GM19395 (cell line): ENCODE measurements around the gene TP53INP2.
"Not testable (repeated sequence)": the region's sequence is repeated elsewhere in the genome, so short reads cannot be mapped to it uniquely, and the experiment has no call there.

ENCODE experiments used
- ATAC-seq: cut with Tn5 transposase; IDR thresholded peaks from one replicate; pipeline ENCODE4 v1.9.1; 2021; ENCODE audit warnings: mild to moderate bottlenecking, moderate library complexity; ENCODE audit not compliant: unreplicated experiment

Gene TP53INP2, protein sequence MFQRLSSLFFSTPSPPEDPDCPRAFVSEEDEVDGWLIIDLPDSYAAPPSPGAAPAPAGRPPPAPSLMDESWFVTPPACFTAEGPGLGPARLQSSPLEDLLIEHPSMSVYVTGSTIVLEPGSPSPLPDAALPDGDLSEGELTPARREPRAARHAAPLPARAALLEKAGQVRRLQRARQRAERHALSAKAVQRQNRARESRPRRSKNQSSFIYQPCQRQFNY

DNA sequence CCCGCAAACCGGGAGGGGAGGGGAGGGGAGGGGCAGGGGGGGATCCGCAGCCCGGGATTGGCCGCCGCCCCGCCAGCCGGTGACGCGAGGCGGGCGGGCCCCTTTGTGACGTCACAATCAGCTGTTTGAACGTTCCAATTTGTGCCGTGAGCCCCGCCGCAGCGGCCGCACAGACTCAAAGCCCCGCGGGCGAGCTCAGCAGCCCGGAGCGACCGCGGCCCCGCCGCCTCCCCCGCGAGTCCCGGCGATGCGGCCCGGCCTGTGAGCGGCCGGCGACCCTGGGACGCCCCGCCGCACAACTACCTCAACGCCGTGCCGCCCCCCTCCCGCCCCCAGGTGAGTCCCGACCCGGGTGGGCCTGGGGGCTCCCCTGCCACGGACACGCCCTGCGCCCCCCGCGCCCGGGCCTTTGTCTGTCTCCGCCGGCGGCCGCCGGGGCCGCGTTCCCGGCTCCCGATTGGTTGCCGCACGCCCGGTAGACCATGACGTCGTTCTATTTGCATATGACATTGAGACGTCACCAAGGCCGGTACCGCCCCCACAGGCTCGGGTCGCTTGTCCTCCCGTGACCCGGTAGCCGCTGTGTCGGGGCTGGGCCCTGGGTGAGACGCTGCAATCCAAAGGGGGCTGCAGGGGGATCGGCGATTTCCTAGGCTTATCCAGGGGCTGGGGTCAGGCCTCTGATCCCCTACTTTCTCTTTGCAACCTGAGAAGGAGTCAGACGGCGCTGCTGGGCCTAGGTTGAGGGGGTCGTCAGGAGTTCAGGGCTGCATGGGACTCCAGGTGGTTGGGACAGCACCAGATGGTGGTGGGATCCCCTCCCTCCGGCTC, at the start of gene TP53INP2:
Gene TP53INP2 (plus strand): TSS at position 168 of the 831 bp plus-strand sequence. CDS start 4,396 bp downstream, outside the sequence.
- peak; percentile 41 for ATAC-seq

DNA sequence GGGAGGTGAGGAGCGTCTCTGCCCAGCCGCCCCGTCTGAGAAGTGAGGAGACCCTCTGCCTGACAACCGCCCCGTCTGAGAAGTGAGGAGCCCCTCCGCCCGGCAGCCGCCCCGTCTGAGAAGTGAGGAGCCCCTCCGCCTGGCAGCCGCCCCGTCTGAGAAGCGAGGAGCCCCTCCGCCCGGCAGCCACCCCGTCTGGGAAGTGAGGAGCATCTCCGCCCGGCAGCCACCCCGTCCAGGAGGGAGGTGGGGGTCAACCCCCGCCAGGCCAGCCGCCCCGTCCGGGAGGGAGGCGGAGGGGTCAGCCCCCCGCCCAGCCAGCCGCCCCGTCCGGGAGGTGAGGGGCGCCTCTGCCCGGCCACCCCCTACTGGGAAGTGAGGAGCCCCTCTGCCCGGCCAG, 45.5 kb upstream of the TP53INP2 start:
- not testable (repeated sequence) for ATAC-seq

DNA sequence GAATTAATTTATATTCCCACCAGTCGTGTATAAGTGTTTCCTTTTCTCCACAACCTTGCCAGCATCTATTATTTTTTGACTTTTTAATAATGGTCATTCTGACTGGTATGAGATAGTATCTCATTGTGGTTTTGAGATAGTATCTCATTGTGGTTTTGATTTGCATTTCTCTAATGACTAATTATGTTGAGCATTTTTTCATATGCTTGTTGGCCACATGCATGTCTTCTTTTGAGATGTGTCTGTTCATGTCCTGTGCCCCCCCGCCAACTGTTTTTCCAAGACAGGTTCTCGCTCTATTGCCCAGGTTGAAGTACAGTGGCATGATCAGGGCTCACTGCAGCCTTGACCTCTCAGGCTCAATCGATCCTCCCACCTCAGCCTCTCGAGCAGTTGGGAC, 42.3 kb upstream of the TP53INP2 start:
- ATAC-seq, result not testable (repeated sequence)

DNA sequence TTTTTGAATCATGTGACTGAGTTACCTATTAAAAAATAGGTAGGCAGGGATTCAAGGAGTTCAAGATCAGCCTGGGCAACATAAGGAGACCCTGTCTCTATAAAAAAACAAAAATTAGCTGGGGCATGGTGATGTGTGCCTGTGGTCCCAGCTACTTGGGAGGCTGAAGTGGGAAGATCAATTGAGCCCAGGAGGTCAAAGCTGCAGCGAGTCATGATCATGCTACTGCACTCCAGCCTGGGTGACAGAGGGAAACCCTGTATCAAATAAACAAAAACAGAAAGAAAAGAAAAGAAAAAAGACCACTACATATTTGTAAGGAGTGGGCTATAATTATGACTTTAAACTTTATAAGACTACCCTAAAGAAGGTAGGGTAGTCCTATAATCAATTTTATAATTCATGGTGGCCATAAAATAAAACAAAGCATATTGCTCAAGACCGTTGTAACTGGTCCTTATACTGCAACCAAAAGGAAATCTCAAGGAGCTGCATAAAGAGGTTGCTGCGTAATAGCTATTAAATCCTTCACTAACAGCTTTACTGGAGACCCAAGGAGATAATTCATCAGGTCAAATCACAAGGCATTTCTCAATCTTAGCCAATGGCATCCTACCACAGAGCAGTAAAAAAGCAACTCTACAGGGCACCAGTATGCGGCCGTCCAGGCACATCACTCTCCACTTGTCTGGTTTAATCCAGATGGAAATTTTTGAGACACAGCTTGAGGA, 40.8 kb upstream of the TP53INP2 start:
- ATAC-seq, result no peak

DNA sequence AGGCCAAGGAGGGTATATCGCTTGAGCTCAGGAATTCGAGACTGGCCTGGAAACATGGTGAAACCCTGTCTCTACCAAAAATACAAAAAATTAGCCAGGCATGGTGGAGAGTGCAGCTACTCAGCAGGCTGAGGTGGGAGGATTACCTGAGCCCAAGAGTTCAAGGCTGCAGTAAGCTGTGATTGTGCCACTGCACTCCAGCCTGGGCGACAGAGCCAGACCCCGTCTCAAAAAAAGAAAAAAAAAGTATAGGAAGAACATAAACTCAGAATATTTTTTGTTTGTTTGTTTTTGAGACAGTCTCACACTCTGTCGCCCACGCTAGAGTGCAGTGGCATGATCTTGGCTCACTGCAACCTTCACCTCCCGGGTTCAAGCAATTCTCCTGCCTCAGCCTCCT, 39.4 kb upstream of the TP53INP2 start:
- not testable (repeated sequence) for ATAC-seq

DNA sequence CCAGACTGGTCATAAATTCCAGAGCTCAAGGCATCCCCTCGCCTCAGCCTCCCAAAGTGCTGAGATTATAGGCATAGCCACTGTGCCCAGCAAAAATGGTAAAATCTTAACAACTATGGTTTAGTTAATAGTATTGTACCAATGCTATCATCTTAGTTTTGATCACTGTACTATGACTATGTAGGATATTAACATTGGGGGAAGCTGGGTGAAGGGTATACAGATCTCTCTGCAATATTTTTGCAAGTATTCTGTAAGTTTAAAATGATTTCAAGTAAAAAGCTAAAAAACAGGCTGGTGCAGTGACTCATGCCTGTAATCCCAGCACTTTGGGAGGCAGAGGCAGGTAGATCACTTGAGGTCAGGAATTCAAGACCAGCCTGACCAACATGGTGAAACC, 35.0 kb upstream of the TP53INP2 start:
- no peak for ATAC-seq

DNA sequence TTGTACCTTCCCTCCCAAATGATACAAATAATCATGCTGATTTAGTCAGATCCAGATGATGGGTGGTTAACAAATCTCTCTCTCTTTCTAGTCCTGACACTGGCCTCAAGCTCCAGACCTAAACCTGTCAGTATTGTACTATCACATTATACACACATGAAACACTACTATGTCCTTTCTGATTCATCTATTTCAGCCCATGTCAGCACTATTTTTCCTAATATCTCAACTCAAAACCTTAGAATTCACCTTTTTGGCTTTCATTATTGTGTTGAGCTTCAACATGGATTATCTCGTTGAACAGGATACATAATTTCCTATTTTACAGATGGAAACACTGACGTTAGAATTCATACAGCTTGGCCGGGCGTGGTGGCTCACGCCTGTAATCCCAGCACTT, 30.7 kb upstream of the TP53INP2 start:
- ATAC-seq, result no peak

DNA sequence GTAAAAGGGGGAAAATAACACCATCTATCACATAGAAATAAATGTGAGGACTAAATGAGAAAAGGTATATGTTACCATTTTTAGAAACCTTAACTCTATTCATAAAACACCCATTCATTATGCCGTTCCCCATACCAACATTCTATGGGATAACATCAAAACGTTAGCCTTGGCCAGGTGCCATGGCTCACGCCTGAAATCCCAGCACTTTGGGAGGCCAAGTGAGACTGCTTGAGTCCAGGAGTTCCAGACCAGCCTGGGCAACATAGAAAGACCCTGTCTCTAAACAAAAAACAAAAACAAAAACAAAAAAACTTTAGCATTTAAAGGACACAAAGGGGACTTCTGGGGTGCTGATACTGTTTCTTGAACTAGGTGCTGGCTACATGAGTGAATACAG, 28.6 kb upstream of the TP53INP2 start:
- ATAC-seq, result no peak

DNA sequence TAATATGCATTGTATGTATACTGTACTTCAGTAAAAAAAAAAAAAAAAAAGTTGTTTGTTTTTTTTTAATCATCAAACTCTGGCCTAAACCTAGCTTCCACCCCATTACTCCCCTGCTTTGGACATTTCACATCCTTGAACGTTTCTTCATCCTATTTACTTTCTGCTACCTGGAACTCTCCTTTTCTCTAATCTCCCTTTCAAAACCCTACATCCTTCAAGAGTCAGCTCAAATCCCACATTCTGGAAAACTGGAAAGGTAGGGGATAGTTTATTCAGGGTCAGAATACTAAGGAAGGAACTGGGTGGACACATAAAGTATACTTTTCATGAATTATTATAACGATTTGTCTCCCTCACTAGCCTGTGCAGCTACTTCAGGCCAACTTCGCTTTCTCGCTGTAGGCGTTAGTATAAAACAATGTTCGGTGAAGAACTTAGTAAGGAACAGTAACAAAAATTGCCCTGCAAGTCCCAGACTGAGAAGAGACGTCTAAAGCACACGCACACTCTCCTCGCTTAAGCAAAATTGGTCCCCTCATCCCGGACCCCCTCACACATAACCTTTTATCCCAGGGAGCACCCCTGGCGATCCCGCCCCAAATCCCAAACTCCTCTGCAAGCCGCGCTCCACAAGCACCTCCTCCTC, 28.0 kb upstream of the TP53INP2 start:
- no peak for ATAC-seq

DNA sequence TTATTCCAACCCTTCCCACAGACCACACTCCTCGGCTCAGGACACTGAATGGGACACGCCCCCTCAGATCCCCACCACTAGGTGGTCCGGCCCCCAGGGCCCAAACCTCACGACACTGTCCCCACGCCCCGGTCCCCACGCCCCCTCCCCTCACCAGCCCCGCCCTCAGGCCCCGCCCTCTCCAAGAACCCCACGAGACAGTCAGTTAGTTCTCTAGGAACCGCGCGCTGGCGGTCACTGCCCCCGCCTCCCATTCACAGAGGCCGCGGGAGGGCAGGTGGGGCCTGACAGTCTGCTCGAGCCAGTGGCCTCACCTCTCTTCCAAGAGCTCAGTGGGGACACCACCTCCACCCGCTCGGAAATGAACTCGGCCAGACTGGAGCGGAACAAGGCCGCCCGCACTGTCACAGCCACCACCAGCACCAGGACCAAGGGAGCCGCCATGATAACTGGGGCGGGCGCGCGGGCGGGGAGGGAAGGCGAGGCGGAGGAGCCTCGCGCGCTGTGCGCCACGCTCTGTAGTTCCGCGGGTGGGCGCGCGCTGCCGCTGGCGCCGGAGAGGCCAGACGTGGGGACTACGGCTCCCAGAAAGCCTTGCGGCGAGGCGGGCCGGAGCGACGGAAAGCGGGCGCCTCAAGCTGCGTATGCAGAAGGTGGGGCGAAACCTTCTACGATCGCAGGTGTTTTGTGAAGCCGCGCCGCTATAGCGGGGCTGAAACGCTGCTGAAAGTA, 27.3 kb upstream of the TP53INP2 start, which contains the start of gene PIGU:
Gene PIGU (minus strand): TSS at position 451 of the 732 bp plus-strand sequence. CDS start 7 bp downstream, at position 444.
- ATAC-seq, result peak; percentile 85

DNA sequence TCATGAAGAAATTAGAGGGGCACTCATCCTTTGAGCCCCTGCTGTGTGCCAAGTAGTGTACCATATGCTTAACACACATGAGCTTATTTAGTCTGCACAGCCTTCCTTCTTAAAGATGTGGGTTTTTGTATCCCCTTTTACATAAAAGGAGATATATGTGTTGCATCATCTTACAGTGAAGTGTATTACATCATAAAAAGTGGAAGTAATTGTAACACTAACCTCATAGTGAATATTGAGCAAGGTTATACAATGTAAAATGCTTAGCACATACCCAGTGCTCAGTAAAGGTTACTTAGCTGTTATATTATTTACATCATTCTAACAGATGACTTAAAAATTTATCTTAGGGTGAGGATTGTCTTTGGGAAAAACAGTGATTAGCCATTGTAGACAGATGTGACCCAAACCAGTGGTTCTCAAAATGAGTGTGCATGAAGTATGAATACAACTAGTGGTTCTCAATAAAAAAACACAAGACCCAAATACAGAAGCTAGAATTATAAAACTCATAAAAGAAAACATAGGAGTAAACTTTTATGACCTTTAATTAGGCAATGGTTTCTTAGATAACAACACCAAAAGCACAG, 23.5 kb upstream of the TP53INP2 start:
- ATAC-seq, result no peak

DNA sequence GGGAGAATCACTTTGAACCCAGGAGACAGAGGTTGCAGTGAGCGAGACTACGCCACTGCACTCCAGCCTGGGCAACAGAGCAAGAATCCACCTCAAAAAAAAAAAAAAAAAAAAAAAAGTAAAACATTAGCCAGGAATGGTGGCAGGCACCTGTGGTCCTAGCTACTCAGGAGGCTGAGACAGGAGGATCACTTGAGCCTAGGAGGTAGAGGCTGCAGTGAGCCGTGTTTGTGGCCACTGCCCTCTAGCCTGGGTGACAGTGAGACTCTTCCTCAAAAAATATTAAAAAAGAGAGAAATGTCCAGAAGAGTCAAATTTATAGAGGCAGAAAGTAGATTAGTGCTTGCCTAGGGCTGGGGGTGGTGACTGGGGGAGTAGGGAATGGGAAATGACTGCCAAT, 20.5 kb upstream of the TP53INP2 start:
- ATAC-seq, result no peak

DNA sequence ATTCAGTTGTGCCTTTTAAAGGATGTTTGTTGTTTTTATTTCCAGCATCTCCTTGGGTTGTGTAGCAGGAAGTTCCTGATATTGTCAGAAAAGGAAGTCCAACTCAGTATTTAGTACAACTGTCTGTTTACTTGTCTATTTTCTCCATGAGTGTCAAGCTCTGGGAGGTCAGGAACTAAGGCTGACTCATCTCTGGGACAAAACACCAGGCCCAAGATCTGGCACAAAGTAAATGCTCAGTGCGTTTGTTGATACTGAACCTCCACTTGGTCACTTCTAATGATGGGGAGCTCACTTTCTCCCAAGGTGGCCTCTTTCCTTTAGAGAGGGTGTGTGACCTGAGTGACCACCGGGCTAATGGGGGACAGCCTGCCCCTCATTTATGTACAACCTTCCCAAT, 14.7 kb upstream of the TP53INP2 start:
- ATAC-seq, result no peak

DNA sequence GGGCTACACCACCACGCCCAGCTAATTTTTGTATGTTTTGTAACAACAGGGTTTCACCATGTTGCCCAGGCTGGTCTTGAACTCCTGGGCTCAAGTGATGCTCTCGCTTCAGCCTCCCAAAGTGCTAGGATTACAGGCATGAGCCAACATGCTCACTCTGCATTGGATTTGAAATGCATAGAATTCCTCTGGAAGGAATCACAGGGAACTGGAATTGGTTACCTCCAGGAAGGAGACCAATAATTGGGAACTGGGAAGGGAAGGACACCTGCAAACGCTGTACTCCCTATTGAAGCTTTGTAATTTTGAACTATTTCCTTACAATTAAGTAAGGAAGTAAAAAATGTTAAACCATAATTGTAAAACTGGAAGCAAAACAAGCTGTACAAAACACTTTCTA, 12.3 kb upstream of the TP53INP2 start:
- ATAC-seq, result no peak

DNA sequence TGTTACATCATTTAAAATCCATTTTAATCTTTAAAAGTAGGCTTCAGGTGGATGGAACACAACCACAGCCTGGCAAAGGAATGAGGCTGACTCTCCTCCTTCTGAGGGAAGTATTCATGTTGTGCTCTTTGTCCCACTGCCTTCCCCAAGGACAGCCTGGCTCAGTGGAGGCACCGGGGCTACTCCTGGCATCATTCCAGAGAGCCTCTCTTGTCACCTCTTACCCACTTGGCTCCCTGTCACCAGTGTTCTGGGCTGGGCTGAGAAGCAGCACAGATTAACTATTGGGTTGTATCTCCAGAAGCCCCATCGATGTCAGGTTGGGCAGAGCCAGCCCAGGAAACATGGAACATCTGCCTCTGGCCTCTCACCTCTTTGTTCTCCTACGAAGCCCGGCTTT, 10.7 kb upstream of the TP53INP2 start:
- no peak for ATAC-seq

DNA sequence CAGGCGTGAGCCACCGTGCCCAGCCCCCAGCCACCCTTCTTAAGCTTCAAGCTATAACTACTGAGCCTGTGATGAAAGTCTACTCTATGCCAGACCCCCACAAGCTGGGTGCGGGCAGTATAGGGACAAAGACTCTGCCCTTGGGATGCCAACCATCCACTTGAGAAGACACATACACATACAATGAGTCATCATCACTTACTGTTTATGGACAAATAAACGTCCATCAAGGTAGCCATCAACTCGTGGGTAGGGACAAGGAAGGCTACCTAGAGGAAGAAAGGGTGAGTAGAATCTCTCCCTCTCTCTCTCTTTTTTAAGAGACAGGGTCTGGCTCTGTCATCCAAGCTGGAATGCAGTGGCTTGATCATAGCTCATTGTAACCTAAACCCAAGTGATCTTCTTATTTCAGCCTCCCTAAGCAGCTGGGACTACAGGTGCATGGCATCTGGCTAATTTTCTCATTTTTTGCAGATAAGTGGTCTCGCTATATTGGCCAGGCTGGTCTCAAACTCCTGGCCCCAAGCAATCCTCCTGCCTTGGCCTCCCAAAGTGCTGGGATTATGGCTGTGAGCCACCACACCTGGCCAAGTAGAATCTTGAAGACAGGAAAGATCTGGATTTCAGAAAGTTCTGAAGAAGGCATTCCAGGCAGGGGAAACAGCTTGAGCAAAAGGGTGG, 2.6 kb upstream of the TP53INP2 start:
- no peak for ATAC-seq

DNA sequence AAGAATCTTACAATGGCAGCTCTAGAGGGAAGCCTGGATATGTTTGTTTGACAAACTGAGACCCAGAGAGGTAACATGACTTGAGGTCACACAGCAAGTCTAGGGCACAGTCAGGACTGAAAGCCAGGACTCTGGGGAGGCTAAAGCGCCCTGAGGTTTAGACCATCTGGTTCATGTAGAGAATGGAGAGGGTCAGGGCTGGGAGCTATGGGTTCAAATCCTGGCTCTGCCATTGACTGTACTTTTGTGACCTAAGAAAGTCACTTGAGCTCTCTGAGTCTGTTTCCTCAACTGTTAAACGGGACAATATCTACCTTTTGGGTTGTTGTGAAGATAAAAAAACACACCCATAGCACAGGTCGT, 1.1 kb upstream of the TP53INP2 start:
- ATAC-seq, result no peak

DNA sequence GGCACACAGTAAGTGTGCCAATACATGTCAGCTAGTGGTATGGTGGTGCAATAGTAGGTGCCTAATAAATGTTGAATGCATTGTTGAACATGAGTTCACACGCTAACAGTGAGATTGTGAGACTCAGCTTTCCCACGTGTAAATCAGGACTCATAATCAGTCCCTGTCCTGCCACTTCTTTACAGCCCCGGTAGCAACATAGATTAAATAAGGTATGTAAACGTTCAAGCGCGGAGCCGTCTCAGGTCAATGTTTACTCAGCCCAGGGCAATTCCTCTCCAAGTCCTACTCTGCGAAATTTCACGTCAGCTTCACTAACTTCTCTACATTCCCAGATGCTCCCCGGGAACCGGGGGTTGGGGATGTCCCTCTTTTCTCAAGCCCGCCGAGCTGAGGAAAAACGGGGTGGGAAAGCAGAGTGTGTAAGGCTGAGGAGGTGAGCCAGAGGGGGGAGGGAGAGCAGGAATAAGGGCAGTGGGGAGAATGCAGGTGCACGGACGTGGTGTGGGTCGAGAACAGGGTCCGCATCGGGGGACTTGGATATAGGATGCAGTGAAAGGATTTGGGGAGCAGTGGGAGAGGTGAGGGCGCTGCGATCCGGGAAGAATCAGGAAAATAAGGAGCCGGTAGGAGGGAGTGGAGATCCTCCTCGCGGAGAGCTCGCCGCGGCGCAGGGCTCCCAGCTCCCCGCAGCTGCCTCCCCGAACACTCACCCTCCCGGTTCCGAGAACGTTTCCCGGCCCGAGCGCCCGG, 544 bp upstream of the TP53INP2 start:
- no peak for ATAC-seq

DNA sequence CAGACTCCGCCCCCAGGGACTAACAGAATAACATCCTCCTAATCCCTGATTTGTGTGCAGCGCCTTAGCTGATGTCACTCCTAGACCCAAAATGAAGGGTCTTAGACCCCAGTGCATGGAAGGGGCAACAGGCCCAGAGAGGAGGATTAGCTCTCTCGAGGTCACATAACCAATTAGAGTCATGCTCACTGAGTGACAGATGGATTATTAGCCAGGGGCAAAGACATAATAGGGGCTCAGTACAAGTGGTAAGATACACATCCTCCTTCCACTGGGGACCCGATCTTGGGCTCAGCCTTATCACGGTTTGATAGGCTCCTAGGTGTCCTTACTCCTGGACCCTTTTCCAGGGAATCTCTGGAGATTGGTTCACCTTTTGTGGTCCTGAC, 858 bp downstream of the TP53INP2 start:
- ATAC-seq, result no peak
